A673 (cell line): ENCODE results near the gene ABRACL.

Experiments used
- EZH2 ChIP-seq: fragments of 200-600 bp; sonication (generic); IDR thresholded peaks from 2 replicates; pipeline ENCODE4 v1.6.1; 2017; ENCODE audit warnings: borderline replicate concordance, low read depth, mild to moderate bottlenecking, mixed read lengths, antibody characterized with exemption, low read length; ENCODE audit not compliant: poor library complexity, severe bottlenecking
- TF ChIP-seq, protein P1 (sequence below): fragments of 300-800, 200-600 bp; sonication (generic); conservative IDR thresholded peaks from 2 replicates; pipeline ENCODE4 v1.5.1; 2017; ENCODE audit warnings: low read depth, mild to moderate bottlenecking, antibody characterized with exemption, low read length, moderate library complexity, mixed read lengths

DNA sequence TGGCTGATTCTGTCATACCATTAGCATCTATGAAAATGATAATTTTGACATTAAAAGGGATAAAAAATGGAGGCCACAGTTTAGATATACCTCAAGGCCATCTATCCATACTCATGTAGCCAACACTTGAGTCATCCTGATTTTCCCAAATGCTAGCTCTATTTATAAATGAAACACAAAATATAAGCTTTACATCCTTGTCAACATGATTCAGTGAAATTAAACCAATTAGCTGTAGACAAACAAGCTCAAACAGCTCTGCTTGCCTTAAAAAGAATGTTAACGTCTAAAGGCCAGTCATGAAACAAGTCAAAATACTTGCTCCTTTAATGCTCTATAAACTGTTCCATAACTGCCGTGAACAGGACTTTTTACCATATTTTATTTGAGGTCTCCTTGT is 40.3 kb downstream of the ABRACL start:
- TF ChIP-seq, protein P1, sequence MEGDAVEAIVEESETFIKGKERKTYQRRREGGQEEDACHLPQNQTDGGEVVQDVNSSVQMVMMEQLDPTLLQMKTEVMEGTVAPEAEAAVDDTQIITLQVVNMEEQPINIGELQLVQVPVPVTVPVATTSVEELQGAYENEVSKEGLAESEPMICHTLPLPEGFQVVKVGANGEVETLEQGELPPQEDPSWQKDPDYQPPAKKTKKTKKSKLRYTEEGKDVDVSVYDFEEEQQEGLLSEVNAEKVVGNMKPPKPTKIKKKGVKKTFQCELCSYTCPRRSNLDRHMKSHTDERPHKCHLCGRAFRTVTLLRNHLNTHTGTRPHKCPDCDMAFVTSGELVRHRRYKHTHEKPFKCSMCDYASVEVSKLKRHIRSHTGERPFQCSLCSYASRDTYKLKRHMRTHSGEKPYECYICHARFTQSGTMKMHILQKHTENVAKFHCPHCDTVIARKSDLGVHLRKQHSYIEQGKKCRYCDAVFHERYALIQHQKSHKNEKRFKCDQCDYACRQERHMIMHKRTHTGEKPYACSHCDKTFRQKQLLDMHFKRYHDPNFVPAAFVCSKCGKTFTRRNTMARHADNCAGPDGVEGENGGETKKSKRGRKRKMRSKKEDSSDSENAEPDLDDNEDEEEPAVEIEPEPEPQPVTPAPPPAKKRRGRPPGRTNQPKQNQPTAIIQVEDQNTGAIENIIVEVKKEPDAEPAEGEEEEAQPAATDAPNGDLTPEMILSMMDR, result no peak
- no peak for TF ChIP-seq EZH2
